ENCODE results near the gene ARG2. TPM values are rescaled to one million over a fixed set of nuclear protein-coding genes. Genes with fewer than 3 reads are reported as not detected.

The ARG2 gene
- total RNA-seq, 1 experiment from 2014 or later, result 35.6 TPM

DNA sequence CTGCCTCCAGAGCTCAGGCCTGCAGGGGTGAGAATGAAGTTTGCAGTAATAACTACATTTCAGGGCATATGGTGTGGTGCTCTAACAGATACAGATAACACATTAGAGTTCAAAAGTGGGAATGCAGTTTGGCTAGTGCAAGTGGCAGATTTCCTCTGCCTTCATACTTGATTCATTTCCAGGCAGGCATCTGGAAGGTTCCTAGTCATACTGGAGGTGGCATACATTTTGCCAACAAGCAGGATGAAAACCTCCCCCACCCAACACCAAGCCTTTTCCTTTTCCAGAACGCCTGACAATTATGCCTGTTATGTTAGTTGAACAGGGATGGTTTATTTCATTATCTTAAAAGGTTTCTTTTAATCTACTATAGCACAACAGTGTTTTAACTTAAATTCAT is 30.4 kb downstream of the ARG2 start:
- Histone ChIP-seq H3K9me3 (ENCODE audit: low read depth, low read length, poor library complexity, severe bottlenecking) (no peaks in the 10 kb centered on the region), H3K36me3 (ENCODE audit: insufficient read depth, low read length, poor library complexity, severe bottlenecking) (peaks cover 69% of the 10 kb centered on the region), H3K27me3 (replicated peaks; ENCODE audit: insufficient read depth, low read depth, low read length, poor library complexity) (no peaks in the 10 kb centered on the region), H3K4me3 (ENCODE audit: low read depth, low read length, poor library complexity, severe bottlenecking) (no peak overlapping the region), H3K27ac (ENCODE audit: low read depth, low read length, poor library complexity, severe bottlenecking) (no peak overlapping the region), H3K4me1 (ENCODE audit: insufficient read depth, low read length, poor library complexity, severe bottlenecking) (no peaks in the 10 kb centered on the region)
- TF ChIP-seq, protein P1, sequence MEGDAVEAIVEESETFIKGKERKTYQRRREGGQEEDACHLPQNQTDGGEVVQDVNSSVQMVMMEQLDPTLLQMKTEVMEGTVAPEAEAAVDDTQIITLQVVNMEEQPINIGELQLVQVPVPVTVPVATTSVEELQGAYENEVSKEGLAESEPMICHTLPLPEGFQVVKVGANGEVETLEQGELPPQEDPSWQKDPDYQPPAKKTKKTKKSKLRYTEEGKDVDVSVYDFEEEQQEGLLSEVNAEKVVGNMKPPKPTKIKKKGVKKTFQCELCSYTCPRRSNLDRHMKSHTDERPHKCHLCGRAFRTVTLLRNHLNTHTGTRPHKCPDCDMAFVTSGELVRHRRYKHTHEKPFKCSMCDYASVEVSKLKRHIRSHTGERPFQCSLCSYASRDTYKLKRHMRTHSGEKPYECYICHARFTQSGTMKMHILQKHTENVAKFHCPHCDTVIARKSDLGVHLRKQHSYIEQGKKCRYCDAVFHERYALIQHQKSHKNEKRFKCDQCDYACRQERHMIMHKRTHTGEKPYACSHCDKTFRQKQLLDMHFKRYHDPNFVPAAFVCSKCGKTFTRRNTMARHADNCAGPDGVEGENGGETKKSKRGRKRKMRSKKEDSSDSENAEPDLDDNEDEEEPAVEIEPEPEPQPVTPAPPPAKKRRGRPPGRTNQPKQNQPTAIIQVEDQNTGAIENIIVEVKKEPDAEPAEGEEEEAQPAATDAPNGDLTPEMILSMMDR (conservative IDR thresholded peaks at IDR 0.05; ENCODE audit: low read depth, low read length), result no peak
- TF ChIP-seq EZH2 (IDR thresholded peaks at IDR 0.05; ENCODE audit: borderline replicate concordance, low read depth, low read length, poor library complexity, severe bottlenecking), result no peak
- CTCF ChIA-PET, result no interaction called here
- intact Hi-C loops (cut with micrococcal nuclease; ENCODE audit: unreplicated experiment), result no loop called here
- POLR2A ChIA-PET (ENCODE audit: low non-redundant PET), result no interaction called here
- no peak for DNase-seq (ENCODE audit: low spot score)
- BruUV-seq (replicated peaks), result no TSS peak

DNA sequence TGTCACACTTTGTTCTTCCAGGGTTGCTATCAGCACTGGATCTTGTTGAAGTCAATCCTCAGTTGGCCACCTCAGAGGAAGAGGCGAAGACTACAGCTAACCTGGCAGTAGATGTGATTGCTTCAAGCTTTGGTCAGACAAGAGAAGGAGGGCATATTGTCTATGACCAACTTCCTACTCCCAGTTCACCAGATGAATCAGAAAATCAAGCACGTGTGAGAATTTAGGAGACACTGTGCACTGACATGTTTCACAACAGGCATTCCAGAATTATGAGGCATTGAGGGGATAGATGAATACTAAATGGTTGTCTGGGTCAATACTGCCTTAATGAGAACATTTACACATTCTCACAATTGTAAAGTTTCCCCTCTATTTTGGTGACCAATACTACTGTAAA is 31.0 kb downstream of the ARG2 start:
- Histone ChIP-seq H3K27me3 (replicated peaks; ENCODE audit: insufficient read depth, low read depth, low read length, poor library complexity) (no peaks in the 10 kb centered on the region), H3K4me3 (ENCODE audit: low read depth, low read length, poor library complexity, severe bottlenecking) (no peak overlapping the region), H3K9me3 (ENCODE audit: low read depth, low read length, poor library complexity, severe bottlenecking) (no peaks in the 10 kb centered on the region), H3K4me1 (ENCODE audit: insufficient read depth, low read length, poor library complexity, severe bottlenecking) (no peaks in the 10 kb centered on the region), H3K36me3 (ENCODE audit: insufficient read depth, low read length, poor library complexity, severe bottlenecking) (peaks cover 74% of the 10 kb centered on the region), H3K27ac (ENCODE audit: low read depth, low read length, poor library complexity, severe bottlenecking) (no peak overlapping the region)
- intact Hi-C loops (cut with micrococcal nuclease; ENCODE audit: unreplicated experiment), result no loop called here
- BruUV-seq (replicated peaks), result no TSS peak
- DNase-seq (ENCODE audit: low spot score), result no peak
- no peak for TF ChIP-seq EZH2 (IDR thresholded peaks at IDR 0.05; ENCODE audit: borderline replicate concordance, low read depth, low read length, poor library complexity, severe bottlenecking)
- TF ChIP-seq, protein P1 (conservative IDR thresholded peaks at IDR 0.05; ENCODE audit: low read depth, low read length), result no peak
- ChIA-PET CTCF (no interaction called here), POLR2A (ENCODE audit: low non-redundant PET) (no interaction called here)

DNA sequence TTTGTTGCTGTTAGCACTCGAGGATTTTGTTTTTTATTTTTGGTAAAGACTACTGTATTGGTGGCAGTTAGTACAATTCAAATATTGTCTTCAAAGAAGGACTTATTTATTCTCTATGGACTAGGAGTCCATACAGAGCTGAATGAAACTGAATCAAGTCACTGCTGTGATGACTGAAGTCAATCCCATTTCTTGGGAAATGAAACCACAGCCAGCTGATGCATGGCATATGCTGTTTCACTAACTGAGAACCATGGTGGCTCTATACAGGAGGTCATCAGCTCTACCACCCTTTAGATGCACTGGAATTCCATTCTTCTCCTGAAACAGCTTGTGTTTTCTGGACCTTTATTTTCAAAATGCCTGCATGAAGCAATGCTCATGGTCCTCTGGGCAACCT is 32.5 kb downstream of the ARG2 start:
- intact Hi-C loops (cut with micrococcal nuclease; ENCODE audit: unreplicated experiment), result no loop called here
- POLR2A ChIA-PET (ENCODE audit: low non-redundant PET), result no interaction called here
- no TSS peak for BruUV-seq (replicated peaks)
- H3K27ac ChIP-seq (ENCODE audit: low read depth, low read length, poor library complexity, severe bottlenecking), result no peak overlapping the region
- no peaks in the 10 kb centered on the region for H3K9me3 ChIP-seq (ENCODE audit: low read depth, low read length, poor library complexity, severe bottlenecking)
- peaks cover 86% of the 10 kb centered on the region for H3K36me3 ChIP-seq (ENCODE audit: insufficient read depth, low read length, poor library complexity, severe bottlenecking)
- H3K4me1 ChIP-seq (ENCODE audit: insufficient read depth, low read length, poor library complexity, severe bottlenecking), result no peaks in the 10 kb centered on the region
- TF ChIP-seq, protein P1 (conservative IDR thresholded peaks at IDR 0.05; ENCODE audit: low read depth, low read length), result no peak
- TF ChIP-seq EZH2 (IDR thresholded peaks at IDR 0.05; ENCODE audit: borderline replicate concordance, low read depth, low read length, poor library complexity, severe bottlenecking), result no peak
- H3K27me3 ChIP-seq (replicated peaks; ENCODE audit: insufficient read depth, low read depth, low read length, poor library complexity), result no peaks in the 10 kb centered on the region
- no peak overlapping the region for H3K4me3 ChIP-seq (ENCODE audit: low read depth, low read length, poor library complexity, severe bottlenecking)
- DNase-seq (ENCODE audit: low spot score), result no peak
- CTCF ChIA-PET, result no interaction called here

All from A673 (cell line).